22Rv1 (cell line): Measurements from ENCODE around the gene C16orf54.
"Not testable (repeated sequence)": the region's sequence is repeated elsewhere in the genome, so short reads cannot be mapped to it uniquely, and the experiment has no call there.

ENCODE experiments used
- H3K27ac ChIP-seq: fragments of 450-650 bp; 2 replicates; pipeline ENCODE4 v1.5.1; 2017
- CTCF ChIP-seq: fragments of 450-650 bp; IDR thresholded peaks from 2 replicates; pipeline ENCODE4 v1.5.1; 2017; ENCODE audit warnings: mild to moderate bottlenecking
- ZFX ChIP-seq: fragments of 450-650 bp; IDR thresholded peaks from 2 replicates; pipeline ENCODE4 v1.6.1; 2017; ENCODE audit warnings: antibody characterized with exemption, borderline replicate concordance

The C16orf54 gene

DNA sequence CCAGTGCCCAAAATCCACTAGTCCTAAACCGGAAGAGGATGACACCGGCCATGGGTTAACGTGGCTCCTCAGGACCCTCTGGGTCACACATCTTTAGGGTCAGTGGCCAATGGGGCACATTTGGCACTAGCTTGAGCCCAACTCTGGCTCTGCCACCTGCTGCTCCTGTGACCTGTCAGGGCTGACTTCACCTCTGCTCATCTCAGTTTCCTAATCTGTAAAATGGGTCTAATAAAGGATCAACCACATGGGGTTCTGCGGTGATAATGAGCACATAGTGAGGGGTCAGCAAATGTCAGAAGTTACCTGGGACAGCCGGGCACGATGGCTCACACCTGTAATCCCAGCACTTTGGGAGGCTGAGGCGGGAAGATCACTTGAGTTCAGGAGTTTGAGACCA lies 48.4 kb downstream of the C16orf54 start:
- H3K27ac ChIP-seq = no peak overlapping the region
- TF ChIP-seq ZFX = no peak
- TF ChIP-seq CTCF = no peak

- H3K27ac ChIP-seq = no peak overlapping the region
- TF ChIP-seq CTCF (no peak), ZFX (no peak)
These were observed 48.9 kb downstream of the C16orf54 start for GRCh38 chr16:29696881-29697331.

GRCh38 chr16:29695675-29696074 lies 50.1 kb downstream of the C16orf54 start:
- not testable (repeated sequence) for H3K27ac ChIP-seq

GRCh38 chr16:29694384-29695195 lies 51.2 kb downstream of the C16orf54 start:
- no peak for TF ChIP-seq CTCF
- no peak for TF ChIP-seq ZFX
- no peak overlapping the region for H3K27ac ChIP-seq

DNA sequence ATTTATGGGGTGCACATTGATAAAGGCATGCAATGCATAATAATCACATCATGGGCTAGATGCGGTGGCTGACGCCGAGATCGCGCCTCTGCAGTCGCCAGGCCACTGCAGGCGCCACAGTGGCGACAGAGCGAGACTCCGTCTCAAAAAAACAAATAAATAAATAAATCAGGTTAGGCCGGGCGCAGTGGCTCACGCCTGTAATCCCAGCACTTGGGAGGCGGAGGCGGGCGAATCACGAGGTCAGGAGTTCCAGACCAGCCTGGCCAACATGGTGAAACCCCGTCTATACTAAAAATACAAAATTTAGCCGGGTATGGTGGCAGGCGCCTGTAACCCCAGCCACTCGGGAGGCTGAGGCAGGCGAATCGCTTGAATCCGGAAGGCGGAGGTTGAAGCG lies 53.2 kb downstream of the C16orf54 start:
- H3K27ac ChIP-seq = not testable (repeated sequence)
